SU-DHL-6 (cell line): ENCODE measurements around the gene FRMPD2.
"Not testable (repeated sequence)": the region's sequence is repeated elsewhere in the genome, so short reads cannot be mapped to it uniquely, and the experiment has no call there.

Experiments
- H2AFZ ChIP-seq: fragments of 200-600 bp; sonication (generic); 2 replicates; pipeline ENCODE4 v1.6.1; 2014; ENCODE audit warnings: low read depth, mild to moderate bottlenecking, moderate library complexity, mixed read lengths, antibody characterized with exemption, low read length; ENCODE audit not compliant: severe bottlenecking
- H3F3A ChIP-seq: fragments of 200-600 bp; shearing (Covaris generic); 2 replicates; pipeline ENCODE4 v1.6.0; 2016; ENCODE audit warnings: antibody characterized with exemption, mild to moderate bottlenecking; ENCODE audit not compliant: insufficient read depth
- H3K27ac ChIP-seq: fragments of 200-600 bp; sonication (generic); 2 replicates; pipeline ENCODE4 v1.5.1; 2016; ENCODE audit warnings: low read depth, mild to moderate bottlenecking, low read length, moderate library complexity, mixed read lengths
- H3K27me3 ChIP-seq: fragments of 200-600 bp; sonication (generic), shearing (Covaris generic); 2 replicates; pipeline ENCODE4 v1.6.0; 2014; ENCODE audit warnings: mild to moderate bottlenecking, low read length
- H3K36me3 ChIP-seq: fragments of 200-600 bp; sonication (generic); 2 replicates; pipeline ENCODE4 v1.6.1; 2014; ENCODE audit warnings: mild to moderate bottlenecking, low read length, mixed read lengths
- H3K4me2 ChIP-seq: fragments of 300-600, 200-600 bp; shearing (Covaris generic), sonication (generic); 2 replicates; pipeline ENCODE4 v1.6.0; 2014; ENCODE audit warnings: low read length, low read depth, mild to moderate bottlenecking; ENCODE audit not compliant: poor library complexity, severe bottlenecking
- H3K4me3 ChIP-seq: fragments of 200-600 bp; sonication (generic); 2 replicates; pipeline ENCODE4 v1.5.1; 2014; ENCODE audit warnings: antibody characterized with exemption, low read length, mild to moderate bottlenecking, mixed read lengths; ENCODE audit not compliant: insufficient read depth, poor library complexity, severe bottlenecking
- H3K79me2 ChIP-seq: fragments of 200-600 bp; sonication (generic); 2 replicates; pipeline ENCODE4 v1.6.1; 2014; ENCODE audit warnings: mild to moderate bottlenecking, low read length, moderate library complexity; ENCODE audit not compliant: insufficient read depth
- H3K9ac ChIP-seq: fragments of 200-600 bp; sonication (generic); 2 replicates; pipeline ENCODE4 v1.7.0; 2014; ENCODE audit warnings: mild to moderate bottlenecking, low read length
- H3K9me2 ChIP-seq: fragments of 200-600 bp; sonication (generic); replicated peaks from 2 replicates; pipeline ENCODE4 v1.6.1; 2014; ENCODE audit warnings: low read length; ENCODE audit not compliant: insufficient read depth
- H3K9me3 ChIP-seq: fragments of 200-600 bp; sonication (generic); 2 replicates; pipeline ENCODE4 v1.6.1; 2014; ENCODE audit warnings: low read length, mixed read lengths; ENCODE audit not compliant: insufficient read depth
- H4K20me1 ChIP-seq: fragments of 200-600 bp; sonication (generic); 2 replicates; pipeline ENCODE4 v1.6.1; 2014; ENCODE audit warnings: low read depth, mild to moderate bottlenecking, antibody characterized with exemption, low read length, moderate library complexity, mixed read lengths
- CTCF ChIP-seq: fragments of 200-600 bp; sonication (generic); IDR thresholded peaks from one replicate; pipeline ENCODE4 v1.5.1; 2017; ENCODE audit warnings: antibody characterized with exemption, mild to moderate bottlenecking, low read length, moderate library complexity; ENCODE audit not compliant: insufficient read depth, poor library complexity, severe bottlenecking
- EZH2phosphoT487 ChIP-seq: fragments of 200-600 bp; sonication (generic), shearing (Covaris generic); conservative IDR thresholded peaks from 2 replicates; pipeline ENCODE4 v1.6.1; 2018; ENCODE audit warnings: mild to moderate bottlenecking, antibody characterized with exemption, low read length, moderate library complexity, mixed read lengths

FRMPD2 gene

GRCh38 chr10:48224296-48224695 lies 50.2 kb downstream of the FRMPD2 start:
- Histone ChIP-seq H3K79me2 (no peaks in the 10 kb centered on the region), H3K9me2 (no peaks in the 10 kb centered on the region), H4K20me1 (no peaks in the 10 kb centered on the region), H3K9me3 (no peaks in the 10 kb centered on the region), H3K9ac (no peak overlapping the region), H3K36me3 (no peaks in the 10 kb centered on the region), H3K27me3 (no peaks in the 10 kb centered on the region), H2AFZ (no peak overlapping the region), H3K27ac (no peak overlapping the region), H3K4me2 (no peak overlapping the region), H3K4me3 (no peak overlapping the region), H3F3A (no peaks in the 10 kb centered on the region)
- TF ChIP-seq EZH2phosphoT487 (no peak), CTCF (no peak)

GRCh38 chr10:48221814-48222213 lies 52.7 kb downstream of the FRMPD2 start:
- TF ChIP-seq CTCF (no peak), EZH2phosphoT487 (no peak)
- Histone ChIP-seq H3K4me3 (no peak overlapping the region), H3K9me3 (no peaks in the 10 kb centered on the region), H3K36me3 (no peaks in the 10 kb centered on the region), H3K79me2 (no peaks in the 10 kb centered on the region), H4K20me1 (no peaks in the 10 kb centered on the region), H3K27ac (no peak overlapping the region), H3K27me3 (no peaks in the 10 kb centered on the region), H3K4me2 (no peak overlapping the region), H3F3A (no peaks in the 10 kb centered on the region), H2AFZ (no peak overlapping the region), H3K9ac (no peak overlapping the region), H3K9me2 (no peaks in the 10 kb centered on the region)

- H3F3A ChIP-seq, H3K9me2 ChIP-seq, H3K36me3 ChIP-seq, H2AFZ ChIP-seq, H3K27me3 ChIP-seq, H3K9ac ChIP-seq, H3K79me2 ChIP-seq, H3K4me3 ChIP-seq, H3K4me2 ChIP-seq, H3K9me3 ChIP-seq, H3K27ac ChIP-seq, H4K20me1 ChIP-seq: not testable (repeated sequence)
Measured at GRCh38 chr10:48221031-48221430, 53.5 kb downstream of the FRMPD2 start.

GRCh38 chr10:48219194-48219593 lies 55.3 kb downstream of the FRMPD2 start:
- H3K4me2 ChIP-seq = no peak overlapping the region
- H3K79me2 ChIP-seq = no peaks in the 10 kb centered on the region
- no peaks in the 10 kb centered on the region for H3K9me2 ChIP-seq
- no peaks in the 10 kb centered on the region for H3F3A ChIP-seq
- no peak overlapping the region for H3K9ac ChIP-seq
- no peak overlapping the region for H3K27ac ChIP-seq
- no peaks in the 10 kb centered on the region for H3K36me3 ChIP-seq
- H2AFZ ChIP-seq = no peak overlapping the region
- no peak overlapping the region for H3K4me3 ChIP-seq
- H3K9me3 ChIP-seq = no peaks in the 10 kb centered on the region
- no peaks in the 10 kb centered on the region for H4K20me1 ChIP-seq
- TF ChIP-seq CTCF (no peak), EZH2phosphoT487 (no peak)
- no peaks in the 10 kb centered on the region for H3K27me3 ChIP-seq
